ENCODE results near the gene PACSIN1.

Gene PACSIN1

DNA sequence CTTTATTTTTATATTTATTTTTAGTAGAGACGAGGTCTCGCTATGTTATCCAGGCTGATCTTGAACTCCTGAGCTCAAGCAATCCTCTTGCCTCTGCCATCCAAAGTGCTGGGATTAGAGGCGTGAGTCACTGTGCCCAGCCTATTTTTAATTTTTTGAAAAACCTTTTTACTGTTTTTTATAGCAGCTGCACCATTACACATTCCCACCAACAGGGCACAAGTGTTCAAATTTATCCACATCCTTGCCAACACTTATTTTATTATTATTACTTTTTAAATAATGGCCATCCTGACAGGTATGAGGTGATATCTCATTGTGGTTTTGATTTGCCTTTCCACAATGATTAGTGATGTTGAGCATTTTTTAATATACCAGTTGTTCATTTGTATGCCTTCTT lies 42.5 kb downstream of the PACSIN1 start:
- H3K4me3 ChIP-seq (ENCODE audit: low read length) = no peak overlapping the region
- no peak for DNase-seq (ENCODE audit: low read depth)
- TF ChIP-seq, protein P1, sequence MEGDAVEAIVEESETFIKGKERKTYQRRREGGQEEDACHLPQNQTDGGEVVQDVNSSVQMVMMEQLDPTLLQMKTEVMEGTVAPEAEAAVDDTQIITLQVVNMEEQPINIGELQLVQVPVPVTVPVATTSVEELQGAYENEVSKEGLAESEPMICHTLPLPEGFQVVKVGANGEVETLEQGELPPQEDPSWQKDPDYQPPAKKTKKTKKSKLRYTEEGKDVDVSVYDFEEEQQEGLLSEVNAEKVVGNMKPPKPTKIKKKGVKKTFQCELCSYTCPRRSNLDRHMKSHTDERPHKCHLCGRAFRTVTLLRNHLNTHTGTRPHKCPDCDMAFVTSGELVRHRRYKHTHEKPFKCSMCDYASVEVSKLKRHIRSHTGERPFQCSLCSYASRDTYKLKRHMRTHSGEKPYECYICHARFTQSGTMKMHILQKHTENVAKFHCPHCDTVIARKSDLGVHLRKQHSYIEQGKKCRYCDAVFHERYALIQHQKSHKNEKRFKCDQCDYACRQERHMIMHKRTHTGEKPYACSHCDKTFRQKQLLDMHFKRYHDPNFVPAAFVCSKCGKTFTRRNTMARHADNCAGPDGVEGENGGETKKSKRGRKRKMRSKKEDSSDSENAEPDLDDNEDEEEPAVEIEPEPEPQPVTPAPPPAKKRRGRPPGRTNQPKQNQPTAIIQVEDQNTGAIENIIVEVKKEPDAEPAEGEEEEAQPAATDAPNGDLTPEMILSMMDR (IDR thresholded peaks at IDR 0.05; ENCODE audit: insufficient read depth, low read depth, low read length, missing control alignments) = no peak

DNA sequence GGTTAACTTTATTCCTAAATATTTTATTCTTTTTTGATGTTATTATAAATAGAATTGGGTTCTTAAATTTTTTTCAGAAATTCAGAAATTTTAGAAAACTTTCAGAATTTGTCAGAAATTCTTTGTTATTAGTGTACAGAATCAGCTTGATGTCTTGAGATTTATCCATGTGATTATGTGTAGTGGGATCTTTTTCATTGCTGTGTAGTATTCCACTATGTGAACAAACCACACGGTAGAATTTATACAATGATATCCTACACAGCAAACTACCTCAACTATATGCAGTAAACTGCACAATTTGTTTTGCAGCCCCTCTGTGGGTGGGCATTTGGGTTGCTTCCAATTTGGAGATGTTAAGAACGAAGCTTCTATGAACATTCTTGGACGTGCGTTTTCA lies 43.9 kb downstream of the PACSIN1 start:
- no peak overlapping the region for H3K4me3 ChIP-seq (ENCODE audit: low read length)
- TF ChIP-seq, protein P1 (IDR thresholded peaks at IDR 0.05; ENCODE audit: insufficient read depth, low read depth, low read length, missing control alignments) = no peak
- DNase-seq (ENCODE audit: low read depth) = no peak

DNA sequence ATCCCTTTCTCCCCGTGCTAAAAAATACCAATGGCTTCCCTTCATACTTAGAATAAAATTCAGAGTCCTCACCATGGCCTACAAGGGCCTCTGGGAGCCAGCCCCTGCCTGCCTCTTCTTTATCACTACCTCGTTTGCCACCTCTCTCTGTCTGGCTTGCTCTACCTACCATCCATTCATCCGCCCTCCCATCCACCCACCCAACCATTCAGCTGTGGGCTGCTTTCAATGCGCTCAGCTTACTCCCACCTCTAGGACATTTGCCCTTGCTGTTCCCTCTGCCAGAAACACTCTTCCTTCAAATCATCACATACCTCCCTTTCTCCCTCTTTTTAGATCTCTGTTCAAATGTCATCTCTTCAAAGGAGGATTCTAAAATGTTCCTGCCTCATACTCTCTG lies 44.4 kb downstream of the PACSIN1 start:
- DNase-seq (ENCODE audit: low read depth) = no peak
- no peak overlapping the region for H3K4me3 ChIP-seq (ENCODE audit: low read length)
- TF ChIP-seq, protein P1 (IDR thresholded peaks at IDR 0.05; ENCODE audit: insufficient read depth, low read depth, low read length, missing control alignments) = no peak

DNA sequence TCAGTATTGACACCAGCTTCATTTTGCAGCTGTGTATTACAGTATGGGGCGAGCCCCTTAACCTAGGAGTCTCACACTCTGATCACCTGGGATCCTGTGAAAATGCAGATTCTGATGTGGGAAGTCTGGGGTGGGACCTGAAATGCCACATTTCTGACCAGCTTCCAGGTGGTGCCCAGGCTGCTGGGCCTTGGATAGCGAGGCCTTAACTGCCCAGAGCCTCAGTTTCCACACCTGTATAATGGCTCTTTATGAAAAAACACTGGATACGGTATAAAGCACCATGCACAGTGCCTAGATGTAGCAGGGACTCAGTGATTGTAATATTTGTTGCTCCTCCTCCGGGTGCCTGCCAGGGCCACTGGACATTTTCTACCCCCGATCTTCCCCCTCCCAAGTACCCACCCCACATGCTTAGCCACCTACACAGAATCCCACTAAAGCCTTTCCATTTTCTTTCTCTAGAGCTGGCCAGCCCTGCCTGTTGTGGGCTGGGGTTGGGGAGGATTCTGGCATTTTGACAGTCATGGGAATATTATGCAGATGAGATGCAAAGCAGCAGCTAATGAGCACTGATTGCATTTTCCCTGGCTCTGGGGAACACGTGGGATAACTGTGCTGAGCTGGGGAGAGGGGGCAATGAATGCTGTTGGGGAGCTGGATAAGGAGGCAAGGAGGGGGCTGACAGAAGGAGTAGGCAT lies 45.5 kb downstream of the PACSIN1 start:
- H3K4me3 ChIP-seq (ENCODE audit: low read length) = no peak overlapping the region
- TF ChIP-seq, protein P1 (IDR thresholded peaks at IDR 0.05; ENCODE audit: insufficient read depth, low read depth, low read length, missing control alignments) = no peak
- no peak for DNase-seq (ENCODE audit: low read depth)

DNA sequence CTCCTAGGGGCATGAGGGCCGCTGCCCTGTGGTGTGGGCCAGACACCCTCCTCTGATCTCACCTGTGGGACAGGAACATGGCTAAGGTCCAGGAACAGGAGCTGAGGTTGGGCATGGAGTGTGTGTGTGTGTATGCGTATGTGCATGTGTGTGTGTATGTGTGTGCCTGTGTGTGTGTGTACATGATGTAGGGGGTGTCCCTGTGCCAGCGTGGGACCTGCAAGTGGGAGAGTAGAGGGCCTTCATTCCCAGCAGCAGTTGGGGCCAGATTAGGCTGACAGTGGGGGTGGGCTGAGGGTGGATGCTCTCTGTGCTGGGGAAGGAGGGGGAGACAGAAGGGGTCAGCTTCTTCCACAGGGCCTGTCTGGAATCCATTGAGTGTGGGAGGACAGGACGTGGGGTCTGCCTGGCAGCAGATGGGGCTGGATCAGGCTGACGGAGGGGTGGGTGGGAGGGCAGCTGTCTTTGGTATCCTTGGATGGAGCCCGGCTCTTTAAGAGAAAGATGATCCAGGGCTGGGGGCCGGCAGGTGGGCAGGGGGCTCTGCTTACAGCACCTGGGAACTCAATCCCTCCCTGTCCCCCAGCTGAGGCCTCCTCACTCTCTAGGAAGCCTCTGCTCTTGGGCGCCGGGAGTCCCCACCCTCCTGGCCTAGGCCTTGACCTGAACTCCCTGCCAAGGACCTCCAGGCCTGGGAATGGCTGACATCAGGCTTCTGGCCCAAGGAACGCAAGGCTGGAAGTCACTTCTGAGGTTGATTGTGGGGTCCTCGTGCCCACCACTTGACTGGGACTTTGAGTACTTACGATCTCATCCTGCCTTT lies 46.2 kb downstream of the PACSIN1 start:
- DNase-seq (ENCODE audit: low read depth) = no peak
- no peak overlapping the region for H3K4me3 ChIP-seq (ENCODE audit: low read length)
- TF ChIP-seq, protein P1 (IDR thresholded peaks at IDR 0.05; ENCODE audit: insufficient read depth, low read depth, low read length, missing control alignments) = no peak

DNA sequence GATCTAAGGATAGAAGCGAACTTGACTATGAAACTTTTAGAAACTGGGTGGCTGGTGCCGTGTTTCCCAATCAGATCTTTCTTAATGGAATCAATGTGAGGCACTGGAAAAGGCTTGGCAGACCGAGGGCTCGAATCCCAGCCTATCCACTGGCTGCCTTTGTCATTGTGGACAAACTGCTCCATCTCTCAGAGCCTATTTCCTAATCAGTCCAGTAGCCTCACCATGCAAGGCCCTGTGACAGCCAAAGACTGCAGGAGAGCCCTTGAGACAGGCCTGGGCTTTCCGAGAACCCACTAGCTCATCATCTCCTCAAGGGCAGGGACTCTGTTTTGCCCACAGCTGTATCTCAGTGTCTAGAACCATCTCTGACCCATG lies 46.9 kb downstream of the PACSIN1 start:
- DNase-seq (ENCODE audit: low read depth) = no peak
- TF ChIP-seq, protein P1 (IDR thresholded peaks at IDR 0.05; ENCODE audit: insufficient read depth, low read depth, low read length, missing control alignments) = no peak
- no peak overlapping the region for H3K4me3 ChIP-seq (ENCODE audit: low read length)
